CD4-positive, alpha-beta T cell treated with Interleukin-2 at 100 ng/mL for 4 hours (primary cell): ENCODE data around the gene RAD51B.

Source experiments
- DNase-seq: peaks from one replicate; pipeline ENCODE4 v3.0.0-alpha.2; 2020; ENCODE audit warnings: low spot score

RAD51B gene

DNA sequence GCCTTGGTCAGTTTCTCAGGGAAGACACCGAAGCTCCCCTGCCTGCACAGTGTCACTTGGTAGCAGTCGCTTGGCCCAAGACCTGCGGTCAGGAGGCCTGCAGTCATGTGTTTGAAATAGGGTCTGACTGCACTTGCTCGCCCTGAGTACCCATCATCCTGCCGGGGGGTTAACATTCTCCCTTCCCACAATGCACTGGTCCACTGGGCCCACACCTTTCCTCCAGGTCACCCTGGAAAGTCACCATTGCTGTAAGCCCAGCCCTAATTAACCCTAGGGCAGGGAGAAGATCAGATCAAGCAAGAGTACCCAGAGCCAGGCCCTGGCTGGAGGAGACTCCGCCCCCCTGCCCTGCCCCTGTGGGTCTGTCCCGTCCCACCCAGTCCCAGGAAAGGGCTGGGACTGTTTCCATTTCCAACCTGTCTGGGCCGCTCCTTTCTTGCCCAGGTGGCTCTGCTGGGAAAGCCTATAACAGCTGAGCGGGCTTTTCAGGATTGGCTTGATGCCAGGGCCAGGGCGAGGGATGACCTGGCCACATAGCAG, 886.2 kb downstream of the RAD51B start:
- DNase-seq = no peak

DNA sequence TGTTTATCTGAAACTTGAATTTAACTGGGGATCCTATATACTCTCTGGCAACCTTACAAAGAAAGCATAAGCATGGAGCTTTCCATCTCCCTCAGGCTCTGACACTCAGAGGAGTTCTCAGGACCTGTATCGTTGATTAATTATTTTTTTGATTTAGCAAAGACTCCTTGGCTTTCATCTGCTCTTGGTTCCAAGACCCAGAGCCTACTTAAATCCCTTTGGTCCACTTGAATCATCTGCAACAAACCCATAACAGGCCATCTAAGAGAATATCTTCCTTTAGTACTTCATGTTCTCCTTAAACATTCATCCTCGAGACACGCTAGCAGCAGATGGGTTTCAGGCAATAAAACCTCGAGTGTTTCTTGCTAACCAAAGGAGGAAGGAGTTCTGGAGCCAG, 887.9 kb downstream of the RAD51B start:
- DNase-seq = no peak

DNA sequence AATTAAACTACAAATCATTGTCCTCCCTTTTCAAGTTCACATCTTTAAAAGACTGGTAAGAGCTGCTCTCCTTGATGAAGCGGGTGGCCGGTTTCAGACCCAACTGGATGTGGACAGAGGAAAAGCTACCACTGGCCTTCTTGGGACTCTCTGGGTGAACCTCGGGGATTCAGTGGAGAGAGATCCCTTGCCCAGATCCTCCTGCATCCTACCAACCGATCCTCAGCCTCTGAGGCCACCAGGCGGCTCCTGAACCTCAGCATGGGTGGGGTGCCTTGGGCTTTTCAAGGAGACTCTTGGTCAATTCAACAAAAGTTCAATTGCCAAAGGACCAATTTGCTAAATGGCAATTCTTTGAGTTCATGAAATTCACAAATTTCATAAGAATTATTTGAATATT, 888.8 kb downstream of the RAD51B start:
- no peak for DNase-seq

DNA sequence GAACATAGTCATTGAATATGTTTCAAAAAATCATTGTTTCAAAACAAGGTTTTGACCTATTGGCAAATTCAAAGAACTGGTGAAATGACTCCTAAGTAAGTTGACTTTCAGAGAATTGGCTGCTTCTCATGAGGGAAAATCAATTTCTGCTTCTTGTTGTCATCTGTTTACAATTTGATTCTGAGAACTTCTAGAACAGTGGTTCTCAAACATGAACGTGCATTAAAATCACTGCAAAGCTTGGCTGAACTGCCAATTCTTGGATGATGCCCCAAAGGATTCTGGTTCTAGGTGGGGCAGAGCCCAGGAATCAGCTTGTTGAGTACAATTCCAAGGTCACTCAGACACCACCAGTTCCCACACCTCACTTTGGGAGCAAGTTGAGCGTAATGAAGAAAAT, 889.4 kb downstream of the RAD51B start:
- no peak for DNase-seq

DNA sequence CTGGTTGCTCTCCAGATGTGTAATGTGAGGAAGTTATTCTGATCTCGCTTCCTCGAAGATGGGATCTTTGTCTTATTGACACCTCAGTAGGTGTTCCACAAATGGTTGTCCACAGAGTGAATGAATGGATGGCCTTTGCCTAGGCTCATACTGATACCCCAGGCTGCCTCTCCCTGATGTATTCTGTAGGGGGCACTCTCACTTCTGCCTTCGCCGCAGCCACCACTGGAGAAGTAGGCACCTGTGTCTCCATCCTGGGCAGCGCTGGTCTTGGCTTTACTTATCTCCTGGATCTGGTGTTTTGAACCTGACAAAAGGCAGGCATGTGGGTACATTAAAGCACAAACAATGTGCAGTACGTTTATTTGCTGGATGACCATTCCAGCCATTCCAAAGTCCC, 891.2 kb downstream of the RAD51B start:
- no peak for DNase-seq

DNA sequence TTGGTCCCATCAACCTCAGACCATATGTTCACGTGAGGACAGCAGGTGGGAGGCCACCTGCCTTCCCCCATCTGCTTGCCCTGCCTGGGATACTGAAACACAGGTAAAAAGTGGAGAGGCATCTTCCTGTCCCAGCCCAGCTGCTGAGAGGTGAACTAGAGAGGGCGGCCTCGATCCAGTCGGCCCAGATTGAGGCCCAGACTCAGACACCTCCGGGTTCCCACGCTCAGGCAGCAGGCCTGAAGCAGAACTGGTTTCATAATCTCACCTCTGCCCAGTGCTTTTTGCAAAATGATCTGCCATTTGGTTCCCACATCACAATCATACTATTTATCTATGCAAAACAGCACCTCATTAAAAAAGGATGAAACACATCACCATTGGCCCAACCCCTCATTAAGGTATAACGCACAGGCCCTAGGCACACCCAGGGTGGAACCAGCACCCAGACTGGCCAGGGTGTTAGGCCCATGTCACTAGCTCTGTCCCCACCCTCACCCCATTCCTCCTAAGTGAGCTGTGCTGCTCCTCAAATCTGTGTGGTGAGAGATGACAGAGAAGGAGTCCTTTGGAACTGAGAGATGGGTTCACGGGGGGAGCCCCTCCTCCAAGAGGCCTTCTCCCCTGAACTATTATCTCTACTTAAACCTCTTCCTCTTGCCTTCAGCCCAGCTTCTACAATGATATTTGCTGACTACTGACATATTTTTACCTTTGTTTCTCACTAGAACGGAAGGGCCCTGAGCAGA, 892.2 kb downstream of the RAD51B start:
- peak; percentile 24 for DNase-seq

DNA sequence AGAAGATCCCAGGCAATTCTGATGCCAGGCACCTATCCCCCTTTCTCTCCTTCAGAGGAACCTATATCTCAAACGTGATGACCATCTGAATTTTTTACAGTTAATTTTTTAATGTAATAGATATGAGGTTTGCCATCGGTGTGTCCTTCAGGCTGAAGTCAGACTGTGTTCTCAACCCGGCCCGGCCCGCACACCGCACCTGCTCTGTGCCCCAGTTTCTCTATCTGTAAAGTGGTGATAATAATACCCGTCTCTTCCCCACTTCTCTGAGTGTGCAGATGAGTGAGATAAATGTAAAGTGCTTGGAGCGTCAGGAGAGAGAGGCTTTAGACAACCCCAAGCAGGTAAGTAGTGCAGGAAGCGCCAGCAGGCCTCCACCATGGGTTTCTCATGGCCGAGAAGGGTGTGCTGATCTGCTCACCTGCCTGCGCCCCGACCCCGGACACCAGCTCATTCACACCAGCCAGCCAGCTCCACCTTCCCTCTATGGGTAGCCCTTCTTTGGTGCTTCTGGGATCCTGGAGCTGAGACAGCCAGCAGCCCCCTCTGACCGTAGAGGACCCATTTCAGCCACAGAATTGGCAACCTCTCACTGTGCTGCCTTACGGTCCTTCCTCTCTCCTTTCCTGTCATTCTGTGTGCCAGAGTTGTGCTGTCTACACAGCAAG, 893.3 kb downstream of the RAD51B start:
- no peak for DNase-seq

DNA sequence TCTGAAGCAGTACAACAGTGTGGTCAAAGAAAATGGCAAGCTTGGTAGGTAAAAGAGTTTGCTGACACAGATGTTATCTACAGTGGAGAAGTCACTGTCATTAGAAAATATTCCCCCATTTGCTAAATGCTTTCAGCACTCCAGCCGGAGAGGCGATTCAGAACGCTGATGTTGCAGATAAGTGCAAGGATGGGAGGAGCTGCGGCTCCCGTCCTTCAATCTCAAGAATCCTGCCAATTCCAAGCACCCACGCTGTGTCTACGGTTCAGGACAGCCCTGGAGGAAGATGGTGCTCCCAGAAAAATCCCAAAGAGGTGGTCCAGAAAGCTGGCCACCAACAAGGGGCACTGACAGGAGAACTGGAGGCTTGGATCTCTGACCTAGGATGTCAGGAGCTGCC, 894.2 kb downstream of the RAD51B start:
- DNase-seq = no peak

DNA sequence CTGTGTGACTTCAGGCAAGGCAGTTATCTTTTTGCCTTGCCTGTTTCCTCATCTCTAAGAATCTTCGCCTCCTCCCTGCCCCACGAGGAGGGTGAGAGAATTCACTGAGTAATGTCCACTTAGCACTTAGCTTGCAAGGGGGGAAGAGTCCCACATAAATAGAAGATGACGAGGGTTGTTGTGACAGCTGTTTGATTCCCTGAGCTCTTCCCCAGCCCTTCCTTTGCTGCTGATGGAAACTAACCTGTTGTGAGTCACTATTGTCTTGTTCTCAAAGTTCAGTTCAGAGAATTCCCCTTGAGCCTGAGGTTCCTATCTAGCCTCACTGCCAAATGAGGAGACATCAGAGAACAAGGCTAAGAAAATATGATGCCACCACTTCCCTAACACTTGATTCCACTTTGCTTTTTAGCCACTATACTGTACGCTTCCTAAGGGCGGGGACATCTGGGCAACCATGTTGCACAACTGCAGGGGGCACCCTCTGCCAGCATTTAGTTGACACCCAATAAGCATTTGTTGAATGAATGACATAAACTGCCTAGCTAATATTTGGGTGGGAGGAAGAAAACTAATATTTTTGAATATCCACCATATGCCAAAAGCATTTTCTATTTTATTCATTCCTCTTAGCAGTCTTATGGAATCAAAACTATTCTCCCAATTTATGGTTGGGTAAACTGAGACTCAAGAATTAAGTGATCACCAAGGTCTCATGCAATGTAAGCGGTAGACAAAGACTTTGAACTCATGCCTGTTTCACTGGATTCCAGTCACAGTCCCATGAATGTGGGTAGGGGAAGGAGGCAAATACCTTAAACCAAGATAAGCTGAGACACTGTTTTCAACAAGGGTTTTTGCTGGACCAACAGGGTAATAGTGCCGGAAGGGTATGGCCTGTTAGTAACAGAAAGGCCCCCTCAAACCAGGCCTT, 895.7 kb downstream of the RAD51B start:
- peak; percentile 25 for DNase-seq

DNA sequence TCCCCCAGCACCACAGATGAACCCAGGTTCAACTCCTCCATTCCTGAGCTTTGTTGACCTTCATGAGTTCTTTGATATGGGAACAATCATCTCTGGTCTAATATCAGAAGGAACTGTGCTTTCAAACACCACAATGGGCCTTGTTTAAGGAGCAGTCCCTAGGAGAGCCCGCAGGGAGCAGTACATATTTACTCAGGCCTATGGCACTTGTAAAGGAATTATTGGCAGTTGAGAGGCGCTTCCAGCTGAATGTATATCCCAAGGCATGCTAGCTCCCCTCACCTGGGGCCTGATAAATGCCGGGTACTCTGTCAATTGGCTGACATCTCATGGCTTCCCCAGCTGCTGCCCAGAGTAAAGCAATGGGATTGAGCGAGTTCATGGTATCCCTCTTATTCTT, 897.1 kb downstream of the RAD51B start:
- no peak for DNase-seq

DNA sequence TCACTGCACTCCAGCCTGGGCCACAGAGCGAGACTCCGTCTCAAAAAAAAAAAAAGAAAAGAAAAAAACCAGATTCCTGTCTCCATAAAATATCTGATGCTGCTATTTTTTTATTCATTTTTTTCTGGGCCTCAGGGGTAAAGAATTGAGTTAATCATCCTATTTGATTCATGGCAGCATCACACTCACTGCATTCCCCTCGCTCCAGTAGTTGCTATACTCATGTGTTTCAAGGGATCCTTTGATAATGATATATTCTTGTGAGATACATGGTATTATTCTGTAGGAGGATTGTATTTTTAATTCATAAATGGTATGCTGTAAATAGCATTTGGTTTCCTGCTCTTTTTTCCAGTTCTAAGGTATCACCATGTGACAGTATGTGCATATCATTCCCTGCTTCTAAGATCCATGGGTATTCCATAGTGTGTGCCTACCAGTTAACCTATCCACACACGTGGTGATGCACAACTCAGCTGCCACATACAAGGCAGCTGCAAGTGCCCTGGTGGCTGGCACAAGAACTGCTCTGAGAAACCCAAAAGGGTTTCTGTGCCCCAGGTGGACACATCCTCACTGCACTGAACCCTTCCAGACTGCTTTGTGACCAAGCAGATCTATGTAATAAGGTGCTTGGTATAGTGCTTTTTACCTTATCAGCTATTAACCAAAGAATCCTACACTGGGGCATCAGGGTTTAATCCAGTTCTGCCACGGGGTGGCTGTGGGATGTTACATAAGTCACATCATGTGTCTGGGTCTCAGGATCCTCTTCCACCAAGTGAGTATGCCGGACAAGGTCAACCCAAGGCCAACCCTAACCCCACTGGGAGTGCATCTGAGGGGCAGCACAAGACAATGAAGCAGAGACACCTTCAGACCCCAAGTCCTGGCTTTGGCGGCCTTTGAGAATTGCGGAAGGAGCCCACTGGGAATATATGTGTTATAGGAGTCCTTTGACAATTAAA, 898.7 kb downstream of the RAD51B start:
- no peak for DNase-seq

DNA sequence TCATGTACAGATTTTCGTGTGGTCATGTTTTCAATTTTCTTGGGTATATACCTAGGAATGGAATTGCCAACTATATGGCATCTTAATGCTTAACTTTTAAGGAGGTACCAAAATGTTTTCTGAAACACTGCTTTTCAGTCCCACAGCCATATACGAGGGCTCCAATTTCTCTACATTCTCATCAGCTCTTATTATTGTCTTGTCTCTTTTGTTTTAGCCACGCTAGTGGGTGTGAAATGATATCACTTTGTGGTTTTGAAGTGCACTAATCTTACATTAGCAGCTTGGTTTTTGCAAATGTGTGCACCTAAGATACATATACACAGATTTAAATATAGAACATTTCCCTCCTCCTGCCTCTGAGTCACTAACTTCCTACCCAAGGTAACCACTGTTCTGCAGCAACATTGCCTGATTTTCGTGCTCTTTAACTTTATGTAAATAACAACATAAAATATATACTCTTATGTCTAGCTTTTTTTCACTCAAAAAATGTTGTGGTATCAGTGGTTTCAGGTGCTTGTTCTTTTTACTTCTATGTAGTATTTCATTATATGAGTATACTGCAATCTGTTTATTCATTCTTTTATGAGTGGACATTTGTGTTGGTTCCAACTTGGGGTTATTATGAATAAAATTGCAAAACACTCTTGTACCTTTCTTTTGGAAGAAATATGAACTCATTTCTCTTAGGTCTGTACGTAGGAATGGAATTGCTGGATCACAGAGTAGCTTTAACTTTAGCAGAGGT, 900.2 kb downstream of the RAD51B start:
- peak; percentile 81 for DNase-seq

DNA sequence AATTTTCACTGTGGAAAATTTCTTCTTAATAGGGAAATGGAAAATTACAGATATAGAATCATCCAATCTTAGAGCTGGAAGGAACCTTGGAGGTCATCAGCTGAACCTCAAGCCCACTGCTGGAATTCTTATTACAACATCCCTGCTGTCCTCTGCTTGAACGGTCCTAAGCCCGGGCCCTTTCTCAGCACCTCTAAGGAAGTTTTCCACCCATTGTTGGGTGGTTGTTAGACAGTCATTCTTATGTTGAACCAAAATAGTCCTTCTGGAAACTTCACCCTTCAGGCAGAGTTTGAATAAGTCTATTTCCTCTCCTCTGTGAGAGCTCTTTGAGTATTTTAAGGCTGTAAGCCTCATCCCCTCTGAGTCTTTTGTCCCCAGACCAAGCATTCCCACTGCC, 902.6 kb downstream of the RAD51B start:
- no peak for DNase-seq

DNA sequence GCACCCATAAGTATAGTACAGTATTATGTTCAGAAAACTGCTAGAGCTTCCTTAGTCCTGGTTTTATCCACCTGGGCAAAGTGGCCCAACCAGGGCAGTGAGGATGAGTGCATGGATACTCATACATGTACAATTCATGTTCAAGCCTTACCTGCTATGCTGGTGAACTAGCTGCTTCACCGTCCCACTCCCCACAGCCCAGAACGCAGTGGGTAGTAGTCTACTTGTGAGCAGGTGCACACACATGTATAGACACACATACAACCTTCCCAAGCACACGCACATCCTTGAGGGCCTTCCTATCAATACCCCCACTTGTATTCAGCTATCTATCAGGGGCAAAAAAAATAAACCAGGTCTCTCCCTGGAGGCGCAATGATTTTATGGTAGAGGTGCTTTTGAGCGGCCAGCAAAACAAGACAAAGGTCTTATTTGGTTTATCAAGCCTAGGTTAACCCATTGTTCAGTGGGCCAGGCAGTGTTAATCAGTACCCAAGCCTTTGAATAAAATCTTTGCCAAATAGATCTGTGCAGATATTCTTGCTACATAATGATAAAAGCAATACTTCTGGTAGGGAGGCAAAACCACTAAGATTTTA, 903.5 kb downstream of the RAD51B start:
- DNase-seq = no peak

DNA sequence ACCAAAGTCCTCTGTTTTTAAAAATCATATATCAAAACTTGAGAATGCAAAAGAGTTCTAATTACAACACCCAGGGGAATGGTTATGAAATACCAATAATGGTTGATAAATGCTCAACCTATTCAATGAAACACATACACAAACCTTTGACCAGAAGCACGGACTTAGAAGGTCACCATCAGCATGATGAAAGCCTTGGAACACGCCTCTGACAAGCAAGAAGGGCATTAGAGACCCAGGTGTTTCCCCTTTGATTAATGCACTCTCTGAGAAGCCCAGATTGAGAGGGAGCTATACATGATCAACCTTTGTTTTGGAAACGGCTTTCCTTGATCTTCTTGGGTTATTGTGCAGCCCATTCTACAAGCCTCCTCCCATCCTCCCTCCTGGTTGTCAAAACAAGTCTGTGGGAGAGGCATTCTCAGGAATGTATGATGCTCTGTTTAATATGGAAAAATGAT, 904.3 kb downstream of the RAD51B start:
- no peak for DNase-seq

DNA sequence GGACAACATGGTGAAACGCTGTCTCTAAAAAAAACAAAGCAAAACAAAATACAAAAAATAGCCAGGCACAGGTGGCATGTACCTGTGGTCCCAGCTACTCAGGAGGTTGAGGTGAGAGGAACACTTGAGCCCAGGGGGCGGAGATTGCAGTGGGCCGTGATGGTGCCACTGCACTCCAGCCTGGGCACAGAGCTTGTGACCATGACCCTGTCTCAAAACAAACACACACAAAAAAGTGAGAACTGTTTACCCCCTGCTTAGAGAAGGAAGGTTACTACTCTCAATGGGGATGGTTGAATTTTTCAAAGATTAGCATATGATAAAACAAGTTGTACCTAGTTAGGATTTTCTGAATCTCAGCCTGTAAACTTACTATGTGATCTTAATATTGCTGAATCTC, 905.3 kb downstream of the RAD51B start:
- no peak for DNase-seq

DNA sequence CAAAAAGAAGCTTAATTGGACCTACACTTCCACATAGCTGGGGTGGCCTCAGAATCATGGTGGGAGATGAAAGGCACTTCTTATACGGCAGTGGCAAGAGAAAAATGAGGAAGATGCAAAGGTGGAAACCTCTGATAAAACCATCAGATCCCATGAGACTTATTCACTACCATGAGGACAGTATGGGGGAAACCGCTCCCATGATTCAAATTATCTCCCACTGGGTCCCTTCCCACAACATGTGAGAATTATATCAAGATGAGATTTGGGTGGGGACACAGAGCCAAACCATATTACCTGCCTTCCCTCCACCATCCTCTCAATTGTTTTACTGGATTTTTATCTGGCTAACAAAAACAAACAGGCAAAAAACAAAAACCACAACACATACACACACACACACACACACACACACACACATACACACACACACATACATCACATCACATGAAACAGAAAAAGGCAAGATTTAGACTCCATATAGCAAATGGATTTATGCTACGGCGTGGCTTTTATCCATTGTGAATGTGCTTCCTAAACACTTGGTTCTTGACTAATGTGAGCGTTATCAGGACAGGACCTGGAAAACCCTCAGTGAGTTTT, 906.6 kb downstream of the RAD51B start:
- no peak for DNase-seq

DNA sequence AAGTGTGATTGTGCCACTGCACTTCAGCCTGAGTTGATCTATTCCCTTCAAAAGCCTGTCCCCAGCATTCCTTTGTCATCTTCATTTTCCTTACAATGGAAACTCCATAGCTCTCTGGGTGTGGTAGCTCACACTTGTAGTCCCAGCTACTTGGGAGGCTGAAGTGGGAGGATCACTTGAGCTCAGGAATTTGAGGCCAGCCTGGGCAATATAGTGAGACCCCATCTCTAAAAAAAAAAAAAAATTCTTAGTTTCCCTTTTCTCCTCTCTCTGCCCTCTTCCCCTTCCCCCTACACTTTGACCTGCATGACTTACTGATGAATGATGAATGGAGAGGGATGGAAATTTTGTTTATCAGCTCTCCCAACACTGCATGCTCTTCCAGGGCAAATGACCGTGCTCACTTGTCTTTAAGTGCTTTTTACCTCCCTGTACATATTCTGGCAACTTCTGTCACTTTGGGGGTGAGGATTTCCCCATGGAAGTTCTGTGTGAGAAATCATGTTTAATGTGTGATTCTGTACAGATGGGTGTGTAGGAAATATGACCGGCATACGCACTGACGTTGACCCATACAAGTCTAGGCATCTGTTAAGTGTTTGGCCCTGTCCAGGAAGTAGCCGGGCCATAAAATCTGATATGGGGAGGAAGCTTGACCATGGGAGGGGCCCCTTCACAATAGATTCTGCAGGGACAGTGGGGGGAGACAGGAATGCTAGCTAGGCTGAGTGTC, 907.9 kb downstream of the RAD51B start:
- DNase-seq = no peak
